HepG2 (cell line): ENCODE results near the gene KRTDAP.

Experiments
- CREB1 ChIP-seq, 2 experiments: fragments of 450-650 bp in 1 of 2; IDR thresholded peaks; 2 replicates each; pipeline ENCODE4 v1.6.1; 2016 to 2017; ENCODE audit warnings: control low read depth in 1 of 2, mild to moderate bottlenecking in 1 of 2, missing compliant biosample characterization in 1 of 2, missing genetic modification characterization in 1 of 2
- SNRNP70 ChIP-seq: fragments of 200-400 bp; formaldehyde crosslinking; IDR thresholded peaks from 2 replicates; pipeline ENCODE4 v1.6.1; 2017; ENCODE audit warnings: mild to moderate bottlenecking, low read depth, low read length, moderate library complexity
- TAF15 ChIP-seq: fragments of 200-400 bp; formaldehyde crosslinking; IDR thresholded peaks from one replicate; pipeline ENCODE4 v1.6.1; 2018; ENCODE audit warnings: mild to moderate bottlenecking, low read depth, low read length; ENCODE audit not compliant: poor library complexity, severe bottlenecking
- TCF12 ChIP-seq, 2 experiments: fragments of 450-650 bp in 1 of 2; sonication (generic) in 1 of 2; formaldehyde crosslinking in 1 of 2; IDR thresholded peaks; 2 replicates each; pipeline versions ENCODE4 v1.6.1 to v1.8.0; 2017 to 2022; ENCODE audit warnings: antibody characterized with exemption in 1 of 2, mild to moderate bottlenecking in 1 of 2, missing genetic modification reagents in 1 of 2, moderate library complexity in 1 of 2
- ZNF10 ChIP-seq: sonication (generic); formaldehyde crosslinking; IDR thresholded peaks from 2 replicates; pipeline ENCODE4 v1.4.0; 2020; ENCODE audit warnings: mild to moderate bottlenecking, low read depth, missing genetic modification reagents, borderline replicate concordance
- ZNF121 ChIP-seq: sonication (generic); formaldehyde crosslinking; IDR thresholded peaks from 2 replicates; pipeline ENCODE4 v1.5.0; 2020; ENCODE audit warnings: mild to moderate bottlenecking, missing genetic modification reagents
- TF ChIP-seq, protein P1 (sequence below): sonication (generic); formaldehyde crosslinking; IDR thresholded peaks from 2 replicates; pipeline ENCODE4 v1.5.0; 2020; ENCODE audit warnings: mild to moderate bottlenecking, missing genetic modification reagents
- TF ChIP-seq, protein P2 (sequence below): IDR thresholded peaks from 2 replicates; pipeline ENCODE4 v1.6.1; 2016; ENCODE audit warnings: missing compliant biosample characterization, missing genetic modification reagents, borderline replicate concordance

DNA sequence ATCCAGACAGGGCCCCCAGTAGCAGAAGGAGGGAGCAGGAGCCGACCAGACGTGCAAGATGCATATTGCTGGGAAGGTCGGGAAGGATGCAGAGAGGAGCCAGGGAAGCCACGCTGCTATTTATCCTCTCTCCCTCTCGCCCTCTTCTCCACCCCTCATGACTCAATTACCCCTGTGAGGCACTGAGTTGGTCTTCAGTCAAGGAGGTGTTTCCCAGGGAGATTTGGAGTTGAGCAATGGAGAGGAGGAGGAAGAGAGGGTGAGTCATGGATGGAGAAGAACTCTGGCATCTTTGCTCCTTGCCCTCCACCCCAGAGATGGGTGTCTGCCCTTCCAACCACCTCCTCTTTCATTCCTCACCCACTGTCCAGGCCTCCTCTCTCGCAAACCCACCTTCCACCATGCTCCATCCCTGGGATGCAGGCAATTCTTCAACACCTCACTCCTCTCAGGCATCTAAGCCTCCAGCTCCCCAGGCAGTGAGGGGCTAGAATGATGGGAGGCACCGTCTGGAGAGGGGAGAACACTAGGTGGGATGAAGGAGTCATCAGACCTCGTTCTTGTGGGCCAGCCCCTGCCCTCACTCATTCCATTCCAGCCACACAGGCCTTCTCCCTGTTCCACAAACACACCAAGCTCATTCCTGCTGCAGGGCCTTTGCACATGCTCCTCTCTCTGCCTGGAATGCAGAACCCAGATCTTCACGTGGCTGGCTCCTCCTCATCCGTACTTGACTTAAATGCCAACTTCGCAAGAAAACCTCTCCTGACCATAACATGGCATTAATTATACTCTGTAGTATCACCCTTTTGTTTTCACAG is 38.2 kb upstream of the KRTDAP start, which contains the start of gene SBSN:
- TF ChIP-seq TAF15 (no peak), ZNF10 (CRISPR knock-in tag) (no peak), TCF12 (IDR thresholded peaks at IDR 0.05) (no peak), TCF12 (CRISPR knock-in tag; IDR thresholded peaks at IDR 0.05) (no peak), CREB1 (IDR thresholded peaks at IDR 0.05) (no peak), CREB1 (CRISPR knock-in tag; IDR thresholded peaks at IDR 0.05) (no peak), ZNF121 (CRISPR knock-in tag) (no peak), SNRNP70 (no peak)
- TF ChIP-seq, protein P1, sequence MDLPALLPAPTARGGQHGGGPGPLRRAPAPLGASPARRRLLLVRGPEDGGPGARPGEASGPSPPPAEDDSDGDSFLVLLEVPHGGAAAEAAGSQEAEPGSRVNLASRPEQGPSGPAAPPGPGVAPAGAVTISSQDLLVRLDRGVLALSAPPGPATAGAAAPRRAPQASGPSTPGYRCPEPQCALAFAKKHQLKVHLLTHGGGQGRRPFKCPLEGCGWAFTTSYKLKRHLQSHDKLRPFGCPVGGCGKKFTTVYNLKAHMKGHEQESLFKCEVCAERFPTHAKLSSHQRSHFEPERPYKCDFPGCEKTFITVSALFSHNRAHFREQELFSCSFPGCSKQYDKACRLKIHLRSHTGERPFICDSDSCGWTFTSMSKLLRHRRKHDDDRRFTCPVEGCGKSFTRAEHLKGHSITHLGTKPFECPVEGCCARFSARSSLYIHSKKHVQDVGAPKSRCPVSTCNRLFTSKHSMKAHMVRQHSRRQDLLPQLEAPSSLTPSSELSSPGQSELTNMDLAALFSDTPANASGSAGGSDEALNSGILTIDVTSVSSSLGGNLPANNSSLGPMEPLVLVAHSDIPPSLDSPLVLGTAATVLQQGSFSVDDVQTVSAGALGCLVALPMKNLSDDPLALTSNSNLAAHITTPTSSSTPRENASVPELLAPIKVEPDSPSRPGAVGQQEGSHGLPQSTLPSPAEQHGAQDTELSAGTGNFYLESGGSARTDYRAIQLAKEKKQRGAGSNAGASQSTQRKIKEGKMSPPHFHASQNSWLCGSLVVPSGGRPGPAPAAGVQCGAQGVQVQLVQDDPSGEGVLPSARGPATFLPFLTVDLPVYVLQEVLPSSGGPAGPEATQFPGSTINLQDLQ (CRISPR knock-in tag): no peak
- TF ChIP-seq, protein P2, sequence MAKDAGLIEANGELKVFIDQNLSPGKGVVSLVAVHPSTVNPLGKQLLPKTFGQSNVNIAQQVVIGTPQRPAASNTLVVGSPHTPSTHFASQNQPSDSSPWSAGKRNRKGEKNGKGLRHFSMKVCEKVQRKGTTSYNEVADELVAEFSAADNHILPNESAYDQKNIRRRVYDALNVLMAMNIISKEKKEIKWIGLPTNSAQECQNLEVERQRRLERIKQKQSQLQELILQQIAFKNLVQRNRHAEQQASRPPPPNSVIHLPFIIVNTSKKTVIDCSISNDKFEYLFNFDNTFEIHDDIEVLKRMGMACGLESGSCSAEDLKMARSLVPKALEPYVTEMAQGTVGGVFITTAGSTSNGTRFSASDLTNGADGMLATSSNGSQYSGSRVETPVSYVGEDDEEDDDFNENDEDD (CRISPR knock-in tag): no peak
